NCI-H1092 treated with DMSO at 0.1 percent for 48 hours (cell line): ENCODE results near the gene HNRNPAB.
"Not testable (repeated sequence)": the region's sequence is repeated elsewhere in the genome, so short reads cannot be mapped to it uniquely, and the experiment has no call there.

Experiments used
- DNase-seq: peaks from one replicate; lab custom pipeline; 2025; lab: John Stamatoyannopoulos, UW

The HNRNPAB gene

GRCh38 chr5:178245389-178245788 is 41.1 kb downstream of the HNRNPAB start:
- DNase-seq, result no peak

GRCh38 chr5:178246624-178247279 is 42.4 kb downstream of the HNRNPAB start:
- no peak for DNase-seq

GRCh38 chr5:178247481-178248456 is 43.4 kb downstream of the HNRNPAB start:
- no peak for DNase-seq

- DNase-seq, result no peak
Observed at GRCh38 chr5:178248750-178249149, 44.4 kb downstream of the HNRNPAB start.

- DNase-seq, result no peak
Observed at GRCh38 chr5:178249191-178249989, 45.1 kb downstream of the HNRNPAB start.

- no peak for DNase-seq
Observed at GRCh38 chr5:178250263-178250662, 45.9 kb downstream of the HNRNPAB start.

GRCh38 chr5:178252258-178252657 is 47.9 kb downstream of the HNRNPAB start:
- DNase-seq, result no peak

GRCh38 chr5:178253632-178254031 is 49.3 kb downstream of the HNRNPAB start:
- DNase-seq, result not testable (repeated sequence)

GRCh38 chr5:178256746-178257145 is 52.4 kb downstream of the HNRNPAB start:
- no peak for DNase-seq

- DNase-seq, result no peak
Observed at GRCh38 chr5:178257650-178258049, 53.3 kb downstream of the HNRNPAB start.

- no peak for DNase-seq
Observed at GRCh38 chr5:178259623-178260536, 55.5 kb downstream of the HNRNPAB start.
